HUES48 (cell line): ENCODE data around the gene CRTC1.
"Not testable (repeated sequence)": the region's sequence is repeated elsewhere in the genome, so short reads cannot be mapped to it uniquely, and the experiment has no call there.

Source experiments
- H3K27ac ChIP-seq: one replicate; pipeline ENCODE4 v1.7.0; 2013; ENCODE audit warnings: low read depth, low read length, inconsistent platforms
- H3K27me3 ChIP-seq: 2 replicates; pipeline ENCODE4 v1.6.1; 2013; ENCODE audit warnings: mild to moderate bottlenecking, low read length; ENCODE audit not compliant: control insufficient read depth, insufficient read depth
- H3K36me3 ChIP-seq: 2 replicates; pipeline ENCODE4 v1.6.1; 2013; ENCODE audit warnings: low read length; ENCODE audit not compliant: control insufficient read depth, insufficient read depth
- H3K4me1 ChIP-seq: 2 replicates; pipeline ENCODE4 v1.6.1; 2013; ENCODE audit warnings: mild to moderate bottlenecking, low read length; ENCODE audit not compliant: control insufficient read depth, insufficient read depth
- H3K4me3 ChIP-seq: 2 replicates; pipeline ENCODE4 v1.5.1; 2013; ENCODE audit warnings: mild to moderate bottlenecking, low read depth, low read length
- H3K9ac ChIP-seq: 2 replicates; pipeline ENCODE4 v1.6.1; 2013; ENCODE audit warnings: mild to moderate bottlenecking, low read depth, low read length, moderate library complexity
- H3K9me3 ChIP-seq: 2 replicates; pipeline ENCODE4 v1.6.1; 2013; ENCODE audit warnings: low read length; ENCODE audit not compliant: control insufficient read depth, insufficient read depth

The CRTC1 gene

GRCh38 chr19:18733762-18734332, 50.4 kb downstream of the CRTC1 start:
- H3K4me3 ChIP-seq, H3K36me3 ChIP-seq, H3K27ac ChIP-seq, H3K9ac ChIP-seq, H3K4me1 ChIP-seq, H3K27me3 ChIP-seq, H3K9me3 ChIP-seq: not testable (repeated sequence)

- no peaks in the 10 kb centered on the region for H3K4me1 ChIP-seq
- H3K9ac ChIP-seq = no peak overlapping the region
- H3K27me3 ChIP-seq = no peaks in the 10 kb centered on the region
- H3K36me3 ChIP-seq = no peaks in the 10 kb centered on the region
- no peak overlapping the region for H3K4me3 ChIP-seq
- no peaks in the 10 kb centered on the region for H3K9me3 ChIP-seq
- no peak overlapping the region for H3K27ac ChIP-seq
Observed at GRCh38 chr19:18735324-18735723, 51.8 kb downstream of the CRTC1 start.

- Histone ChIP-seq H3K27ac (no peak overlapping the region), H3K9me3 (no peaks in the 10 kb centered on the region), H3K4me3 (no peak overlapping the region), H3K36me3 (no peaks in the 10 kb centered on the region), H3K4me1 (no peaks in the 10 kb centered on the region), H3K27me3 (no peaks in the 10 kb centered on the region), H3K9ac (no peak overlapping the region)
Observed at GRCh38 chr19:18735752-18736151, 52.3 kb downstream of the CRTC1 start.

- Histone ChIP-seq H3K9ac (no peak overlapping the region), H3K36me3 (no peaks in the 10 kb centered on the region), H3K27ac (no peak overlapping the region), H3K9me3 (no peaks in the 10 kb centered on the region), H3K27me3 (no peaks in the 10 kb centered on the region), H3K4me1 (no peaks in the 10 kb centered on the region), H3K4me3 (no peak overlapping the region)
Observed at GRCh38 chr19:18736415-18737336, 53.2 kb downstream of the CRTC1 start.

GRCh38 chr19:18737337-18737953, 54.0 kb downstream of the CRTC1 start:
- Histone ChIP-seq H3K4me3 (no peak overlapping the region), H3K4me1 (no peaks in the 10 kb centered on the region), H3K27ac (no peak overlapping the region), H3K9me3 (no peaks in the 10 kb centered on the region), H3K9ac (no peak overlapping the region), H3K36me3 (no peaks in the 10 kb centered on the region), H3K27me3 (no peaks in the 10 kb centered on the region)

- H3K4me1 ChIP-seq = no peaks in the 10 kb centered on the region
- no peaks in the 10 kb centered on the region for H3K27me3 ChIP-seq
- no peaks in the 10 kb centered on the region for H3K9me3 ChIP-seq
- no peak overlapping the region for H3K27ac ChIP-seq
- H3K36me3 ChIP-seq = no peaks in the 10 kb centered on the region
- no peak overlapping the region for H3K4me3 ChIP-seq
- no peak overlapping the region for H3K9ac ChIP-seq
Observed at GRCh38 chr19:18737954-18738351, 54.5 kb downstream of the CRTC1 start.

GRCh38 chr19:18738961-18739690, 55.6 kb downstream of the CRTC1 start:
- Histone ChIP-seq H3K27ac (no peak overlapping the region), H3K9me3 (no peaks in the 10 kb centered on the region), H3K4me1 (no peaks in the 10 kb centered on the region), H3K36me3 (no peaks in the 10 kb centered on the region), H3K9ac (no peak overlapping the region), H3K4me3 (no peak overlapping the region), H3K27me3 (no peaks in the 10 kb centered on the region)

- H3K27ac ChIP-seq = no peak overlapping the region
- H3K4me1 ChIP-seq = no peaks in the 10 kb centered on the region
Observed at GRCh38 chr19:18741124-18742121, 57.9 kb downstream of the CRTC1 start.

GRCh38 chr19:18742324-18742723, 58.8 kb downstream of the CRTC1 start:
- Histone ChIP-seq H3K4me1 (peaks cover 4% of the 10 kb centered on the region; the same call in 1 of the 2 replicates), H3K9ac (no peak overlapping the region), H3K27me3 (no peaks in the 10 kb centered on the region), H3K27ac (no peak overlapping the region), H3K36me3 (no peaks in the 10 kb centered on the region), H3K4me3 (no peak overlapping the region), H3K9me3 (no peaks in the 10 kb centered on the region)

More at GRCh38 chr19:18741124-18742121, 57.9 kb downstream of the CRTC1 start:
- Histone ChIP-seq H3K9me3 (no peaks in the 10 kb centered on the region), H3K4me3 (no peak overlapping the region), H3K27me3 (no peaks in the 10 kb centered on the region), H3K9ac (no peak overlapping the region), H3K36me3 (no peaks in the 10 kb centered on the region)
